Activated naive CD8-positive, alpha-beta T cell treated with anti-CD3 and anti-CD28 coated beads, Interleukin-2, amount 10 ng/mL, durations not matched to agents 7 days and 5 days (primary cell): Measurements from ENCODE around the gene SMC6. TPM values are rescaled to one million over a fixed set of nuclear protein-coding genes. Genes with fewer than 3 reads are reported as not detected.

Experiments used
- total RNA-seq, 2 experiments: library from RNA; stranded (reverse); gene quantifications; one replicate each; pipeline ENCODE4 v1.2.3, GENCODE V29; 2021

Gene SMC6
- total RNA-seq, 2 experiments from 2014 or later = 25.1 to 27.9 TPM

Other genes with a start within 250 kb of the SMC6 start
- gene RAD51AP2, start 235.4 kb downstream of the SMC6 start, total RNA-seq = not detected
- gene VSNL1, start 213.1 kb downstream of the SMC6 start, total RNA-seq = not detected
- gene GEN1, start 328 bp upstream of the SMC6 start, total RNA-seq = 10 to 100 TPM; 30.6 to 31.1 TPM
- not detected for gene MSGN1, start 62.6 kb upstream of the SMC6 start, total RNA-seq
- gene KCNS3, start 124.9 kb upstream of the SMC6 start, total RNA-seq = not detected